GM18907 (cell line): Measurements from ENCODE around the gene SEC11A.
A peak's percentile ranks its signal among the peaks of the same experiment; 100 is the strongest.

Experiments used
- ATAC-seq: cut with Tn5 transposase; IDR thresholded peaks from one replicate; pipeline ENCODE4 v1.9.1; 2021; ENCODE audit warnings: mild to moderate bottlenecking, moderate library complexity; ENCODE audit not compliant: unreplicated experiment

Gene SEC11A

DNA sequence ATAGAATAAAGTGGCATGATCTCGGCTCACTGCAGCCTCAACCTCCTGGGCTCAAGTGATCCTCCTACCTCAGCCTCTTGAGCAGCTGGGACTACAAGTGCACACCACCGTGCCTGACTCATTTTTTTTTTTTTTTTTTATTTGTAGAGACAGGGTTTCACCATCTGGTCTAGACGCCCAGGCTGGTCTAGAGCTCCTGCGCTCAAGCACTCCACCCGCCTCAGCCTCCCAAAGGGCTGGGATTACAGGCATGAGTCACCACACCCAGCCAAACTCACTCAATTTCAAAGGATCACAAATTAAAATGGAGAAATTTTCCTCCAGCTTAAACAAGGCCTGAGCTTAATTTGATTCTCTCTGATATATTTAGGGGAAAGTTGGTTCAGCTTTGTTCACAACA, 30.6 kb downstream of the SEC11A start:
- no peak for ATAC-seq

DNA sequence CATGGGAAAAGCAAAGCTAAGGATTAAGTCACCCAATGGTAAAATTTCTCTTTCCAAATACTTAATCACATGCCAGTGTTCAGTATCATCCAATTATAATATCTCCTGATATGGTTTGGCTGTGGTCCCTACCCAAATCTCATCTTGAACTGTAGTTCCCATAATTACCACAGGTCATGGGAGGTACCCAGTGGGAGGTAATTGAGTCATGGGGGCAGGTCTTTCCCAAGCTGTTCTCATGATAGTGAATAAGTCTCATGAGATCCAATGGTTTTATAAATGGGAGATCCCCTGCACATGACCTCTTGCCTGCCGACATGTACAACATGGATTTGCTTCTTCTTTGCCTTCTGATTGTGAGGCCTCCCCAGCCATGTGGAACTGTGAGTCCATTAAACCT, 31.8 kb downstream of the SEC11A start:
- ATAC-seq = no peak

DNA sequence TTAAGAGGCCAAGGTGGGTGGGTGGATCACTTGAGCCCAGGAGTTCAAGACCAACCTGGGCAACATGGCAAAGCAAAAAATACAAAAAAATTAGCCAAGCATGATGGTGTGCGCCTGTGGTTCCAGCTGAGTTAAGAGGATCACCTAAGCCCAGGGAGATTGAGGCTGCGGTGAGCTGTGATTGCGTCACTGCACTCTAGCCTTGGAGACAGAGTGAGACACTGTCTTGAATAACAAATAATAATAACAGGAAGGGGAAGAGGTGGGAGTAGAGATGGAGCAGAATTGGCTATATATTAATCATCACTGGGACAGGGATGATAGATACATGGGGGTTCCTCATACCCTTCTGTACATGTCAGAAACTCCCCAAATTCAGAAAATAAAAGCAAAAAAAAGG, 34.1 kb downstream of the SEC11A start:
- ATAC-seq = no peak

- ATAC-seq = no peak
These were observed 44.7 kb downstream of the SEC11A start for GRCh38 chr15:84671211-84671610.

- ATAC-seq = no peak
These were observed 46.2 kb downstream of the SEC11A start for GRCh38 chr15:84669726-84670125.

DNA sequence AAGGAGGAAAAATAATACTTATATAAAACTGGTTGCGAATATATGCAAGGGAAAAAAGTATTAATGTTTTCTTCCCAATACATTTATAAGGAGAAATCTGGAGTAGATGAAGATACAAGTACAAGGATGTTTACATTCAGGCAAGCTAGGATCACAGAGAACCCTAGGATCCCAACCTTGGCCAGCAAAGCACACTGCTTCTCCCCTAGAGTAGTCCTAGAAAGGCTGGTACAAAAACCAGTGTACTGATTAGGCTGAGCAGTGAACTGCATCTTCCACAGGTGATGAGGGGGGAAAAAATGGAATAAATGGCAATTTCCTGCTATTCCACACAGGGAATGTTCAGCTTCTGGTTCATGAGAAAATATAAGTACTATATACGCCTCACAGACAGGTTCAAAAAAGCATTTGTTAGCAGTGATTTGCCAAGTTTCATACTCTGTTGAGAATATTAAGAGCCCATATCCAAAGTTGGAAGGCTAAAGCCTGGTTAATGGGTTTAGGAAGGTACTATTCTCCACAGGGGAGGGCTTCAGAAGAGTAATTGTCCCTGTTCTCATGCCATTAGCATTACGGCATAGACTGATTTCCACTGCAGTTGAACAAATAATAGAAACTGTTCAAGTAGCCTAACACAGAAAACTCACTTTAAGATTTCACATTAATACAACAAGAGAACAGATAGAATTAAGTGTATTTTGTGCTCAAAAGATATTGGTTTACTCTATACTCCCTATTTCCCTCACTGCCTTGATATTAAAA, 47.5 kb downstream of the SEC11A start:
- ATAC-seq = no peak

- ATAC-seq = no peak
These were observed 49.6 kb downstream of the SEC11A start for GRCh38 chr15:84666373-84666772.

DNA sequence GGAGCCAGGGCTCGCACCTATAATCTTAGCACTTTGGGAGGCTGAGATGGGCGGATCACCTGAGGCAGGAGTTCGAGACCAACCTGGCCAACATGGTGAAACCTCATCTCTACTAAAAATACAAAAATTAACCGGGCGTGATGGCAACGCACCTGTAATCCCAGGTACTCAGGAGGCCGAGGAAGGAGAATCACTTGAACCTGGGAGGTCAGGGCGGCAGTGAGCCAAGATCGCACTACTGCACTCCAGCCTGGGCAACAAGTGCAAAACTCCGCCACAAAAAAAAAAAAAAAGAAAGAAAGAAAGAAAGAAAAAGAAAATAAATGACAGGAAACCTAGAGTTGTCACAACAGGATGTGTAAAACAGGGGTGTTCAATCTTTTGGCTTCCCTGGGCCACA, 54.9 kb downstream of the SEC11A start:
- no peak for ATAC-seq

- ATAC-seq = no peak
These were observed 55.8 kb downstream of the SEC11A start for GRCh38 chr15:84659904-84660781.

- ATAC-seq = no peak
These were observed 57.0 kb downstream of the SEC11A start for GRCh38 chr15:84658788-84659411.

- ATAC-seq = peak; percentile 68
These were observed 57.7 kb downstream of the SEC11A start, which contains the start of gene NMB for GRCh38 chr15:84658080-84658787. TSS of gene NMB (minus strand) at chr15:84658199. CDS start at chr15:84658152, 47 bp downstream.

DNA sequence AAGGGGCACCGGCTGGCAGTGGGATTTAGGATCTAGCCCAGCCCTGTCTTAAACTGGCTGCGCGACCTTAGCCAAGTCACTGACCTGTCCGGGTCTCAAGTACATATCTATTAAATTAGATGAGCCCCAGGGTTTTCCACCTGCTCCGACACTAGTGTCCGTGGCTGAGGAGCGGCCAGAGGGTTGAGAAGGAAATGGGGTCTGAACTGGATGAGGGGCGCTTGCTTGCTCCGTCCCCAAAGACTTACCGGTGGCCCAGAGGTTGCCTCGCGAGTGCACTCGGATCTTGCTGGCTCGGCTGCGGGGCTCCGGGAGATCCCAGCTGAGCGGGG, 58.2 kb downstream of the SEC11A start:
- ATAC-seq = no peak

- ATAC-seq = no peak
These were observed 59.0 kb downstream of the SEC11A start for GRCh38 chr15:84656972-84657371.

- peak; percentile 43 for ATAC-seq
These were observed 61.1 kb downstream of the SEC11A start for GRCh38 chr15:84654689-84655453.

DNA sequence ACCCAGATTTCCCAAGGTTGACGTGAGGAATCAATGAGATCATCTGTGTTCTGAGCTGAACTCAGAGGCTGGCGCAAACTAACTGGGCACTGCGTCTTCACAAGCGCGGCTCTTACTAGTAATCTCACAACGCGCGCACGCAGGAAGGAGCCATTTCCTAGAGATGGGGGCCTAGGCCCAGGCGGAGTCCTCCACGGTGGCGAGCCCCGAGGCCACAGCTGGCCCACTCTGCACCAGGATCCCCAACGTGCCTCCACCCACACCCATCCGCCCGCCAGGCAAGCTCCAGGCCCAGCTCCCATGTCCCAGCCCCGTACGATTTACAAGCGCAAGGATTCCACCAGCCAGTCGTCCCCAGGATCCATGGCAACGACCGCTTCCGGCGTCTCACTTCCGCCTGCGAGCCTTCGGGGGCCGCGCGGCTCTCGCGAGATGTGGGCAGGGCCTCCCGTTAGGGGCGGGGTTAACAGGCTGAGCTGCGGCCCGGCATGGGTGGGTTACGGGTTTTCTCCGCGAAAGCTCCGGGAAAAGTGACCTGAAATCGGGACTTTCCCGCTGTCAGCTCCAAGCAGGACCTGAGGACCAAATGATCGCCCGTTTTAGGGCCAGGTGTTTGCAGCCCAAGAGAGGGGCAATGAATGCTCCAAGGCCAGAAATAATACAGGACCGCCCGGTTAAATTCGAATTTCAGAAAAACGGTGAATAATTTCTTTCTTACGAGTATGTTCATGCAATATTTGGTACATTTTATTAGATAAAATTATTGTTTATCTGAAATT, 61.8 kb downstream of the SEC11A start, which contains the start of gene WDR73:
WDR73 (minus strand) TSS at position 374 of the 779 bp plus-strand sequence; CDS start at position 365, 9 bp downstream.
- ATAC-seq = peak; percentile 86

DNA sequence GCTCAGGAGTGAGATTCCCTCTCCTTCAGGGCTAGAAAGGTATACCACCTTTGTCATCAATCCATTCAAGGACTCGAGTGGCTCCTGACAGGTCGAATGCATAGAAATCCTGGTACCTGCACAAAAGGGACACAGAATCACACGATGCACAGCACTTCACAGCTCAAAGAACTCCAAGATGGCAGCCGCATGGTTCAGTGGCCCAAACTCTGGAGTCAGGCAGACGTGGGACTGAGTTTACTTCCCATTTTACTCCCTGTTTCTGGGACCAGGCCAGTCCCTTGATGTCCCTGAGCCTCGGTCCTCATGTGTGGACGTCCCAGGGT, 62.4 kb downstream of the SEC11A start:
- no peak for ATAC-seq

GRCh38 chr15:84649706-84650105, 66.2 kb downstream of the SEC11A start:
- no peak for ATAC-seq

- no peak for ATAC-seq
These were observed 67.4 kb downstream of the SEC11A start for GRCh38 chr15:84648539-84648938.

GRCh38 chr15:84647726-84648125, 68.2 kb downstream of the SEC11A start:
- no peak for ATAC-seq

GRCh38 chr15:84645997-84646396, 69.9 kb downstream of the SEC11A start:
- no peak for ATAC-seq
